ENCODE data around the gene CKAP5. TPM values are rescaled to one million over a fixed set of nuclear protein-coding genes. Genes with fewer than 3 reads are reported as not detected.
"Not testable (repeated sequence)": the region's sequence is repeated elsewhere in the genome, so short reads cannot be mapped to it uniquely, and the experiment has no call there.

CKAP5 gene
- total RNA-seq, 2 donors from 2014 or later = 30.9 to 43.2 TPM

DNA sequence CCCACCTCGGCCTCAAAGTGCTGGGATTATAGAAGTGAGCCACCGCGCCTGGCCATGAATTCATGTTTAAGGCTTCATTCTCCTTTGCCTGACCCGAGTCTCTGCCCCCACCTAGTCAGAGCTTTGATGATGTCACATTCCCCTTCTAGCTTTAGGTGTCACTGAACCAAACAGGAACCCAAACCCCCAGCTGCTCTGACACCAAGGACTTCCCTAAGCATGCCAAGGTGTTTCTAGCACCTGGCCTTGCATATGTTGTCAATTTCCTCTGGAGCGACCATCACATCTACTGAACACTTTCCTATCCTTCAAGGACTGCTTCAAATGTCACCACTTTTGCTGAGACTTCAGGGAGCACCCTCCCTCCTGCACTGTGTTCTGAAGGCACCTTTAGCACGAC, 124.8 kb downstream of the CKAP5 start:
- no peak for DNase-seq (ENCODE audit: low spot score)
- Histone ChIP-seq H3K36me3 (no peaks in the 10 kb centered on the region), H3K4me1 (no peaks in the 10 kb centered on the region), H3K27me3 (no peaks in the 10 kb centered on the region), H3K9me3 (no peaks in the 10 kb centered on the region), H3K27ac (no peak overlapping the region), H3K4me3 (no peak overlapping the region)
- TF ChIP-seq, protein P1, sequence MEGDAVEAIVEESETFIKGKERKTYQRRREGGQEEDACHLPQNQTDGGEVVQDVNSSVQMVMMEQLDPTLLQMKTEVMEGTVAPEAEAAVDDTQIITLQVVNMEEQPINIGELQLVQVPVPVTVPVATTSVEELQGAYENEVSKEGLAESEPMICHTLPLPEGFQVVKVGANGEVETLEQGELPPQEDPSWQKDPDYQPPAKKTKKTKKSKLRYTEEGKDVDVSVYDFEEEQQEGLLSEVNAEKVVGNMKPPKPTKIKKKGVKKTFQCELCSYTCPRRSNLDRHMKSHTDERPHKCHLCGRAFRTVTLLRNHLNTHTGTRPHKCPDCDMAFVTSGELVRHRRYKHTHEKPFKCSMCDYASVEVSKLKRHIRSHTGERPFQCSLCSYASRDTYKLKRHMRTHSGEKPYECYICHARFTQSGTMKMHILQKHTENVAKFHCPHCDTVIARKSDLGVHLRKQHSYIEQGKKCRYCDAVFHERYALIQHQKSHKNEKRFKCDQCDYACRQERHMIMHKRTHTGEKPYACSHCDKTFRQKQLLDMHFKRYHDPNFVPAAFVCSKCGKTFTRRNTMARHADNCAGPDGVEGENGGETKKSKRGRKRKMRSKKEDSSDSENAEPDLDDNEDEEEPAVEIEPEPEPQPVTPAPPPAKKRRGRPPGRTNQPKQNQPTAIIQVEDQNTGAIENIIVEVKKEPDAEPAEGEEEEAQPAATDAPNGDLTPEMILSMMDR (IDR thresholded peaks at IDR 0.05) = no peak

DNA sequence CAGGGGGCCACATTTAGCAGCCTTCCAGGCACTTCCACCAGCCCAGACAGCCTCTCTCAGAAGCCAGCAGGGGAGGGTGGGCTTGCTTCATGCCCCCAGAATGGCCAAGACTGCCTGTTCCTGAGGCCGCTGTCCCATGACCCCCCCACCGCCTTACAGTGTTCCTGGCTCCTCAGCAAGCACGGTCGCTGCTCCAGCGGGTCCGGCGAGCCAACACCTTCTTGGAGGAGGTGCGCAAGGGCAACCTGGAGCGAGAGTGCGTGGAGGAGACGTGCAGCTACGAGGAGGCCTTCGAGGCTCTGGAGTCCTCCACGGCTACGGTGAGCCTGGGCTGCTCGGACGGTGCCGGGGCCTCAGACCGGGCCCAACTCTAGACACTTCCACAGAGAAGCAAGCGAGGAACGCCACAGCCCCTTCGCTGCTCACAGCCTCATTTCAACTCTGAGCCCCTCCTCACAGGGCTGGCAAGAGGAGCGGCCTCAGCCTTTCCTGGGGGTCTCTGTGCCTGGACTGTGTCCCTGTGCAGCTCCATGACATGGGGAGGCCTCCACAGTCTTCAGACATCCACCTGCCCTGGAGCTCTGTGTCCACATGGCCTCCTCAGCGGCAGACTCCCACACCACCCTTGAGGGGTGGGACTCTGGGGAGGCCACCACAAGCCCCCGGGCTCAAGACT, 126.4 kb downstream of the CKAP5 start:
- no peaks in the 10 kb centered on the region for H3K4me1 ChIP-seq
- no peaks in the 10 kb centered on the region for H3K36me3 ChIP-seq
- H3K9me3 ChIP-seq = no peaks in the 10 kb centered on the region
- H3K27me3 ChIP-seq = no peaks in the 10 kb centered on the region
- TF ChIP-seq, protein P1 (IDR thresholded peaks at IDR 0.05) = no peak
- no peak for DNase-seq (ENCODE audit: low spot score)
- H3K4me3 ChIP-seq = no peak overlapping the region
- H3K27ac ChIP-seq = no peak overlapping the region

DNA sequence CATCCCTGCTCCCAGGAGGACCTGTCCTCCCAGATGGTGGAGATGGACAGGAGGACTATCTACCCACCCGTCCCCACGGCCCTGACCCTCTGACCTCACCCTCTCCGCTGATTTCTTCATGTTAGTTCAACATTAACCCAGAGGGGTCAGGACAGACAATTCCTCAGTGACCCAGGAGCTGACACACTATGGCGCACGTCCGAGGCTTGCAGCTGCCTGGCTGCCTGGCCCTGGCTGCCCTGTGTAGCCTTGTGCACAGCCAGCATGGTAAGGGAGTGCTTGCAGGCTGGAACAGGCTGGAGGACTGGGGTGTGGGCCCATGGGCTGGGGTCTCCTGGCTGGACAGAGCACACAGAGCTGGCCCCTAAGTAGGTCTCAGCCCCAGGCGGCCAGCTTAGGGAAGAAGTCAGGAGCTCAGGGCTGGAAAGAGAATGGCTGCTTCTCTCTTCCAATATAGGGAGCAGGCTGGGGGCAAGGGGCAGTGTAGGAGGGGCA, 127.0 kb downstream of the CKAP5 start, which contains the start of gene F2:
TSS of gene F2 (plus strand) at position 166 of the 495 bp plus-strand sequence. CDS start at position 189, 23 bp downstream.
- Histone ChIP-seq H3K36me3 (no peaks in the 10 kb centered on the region), H3K9me3 (no peaks in the 10 kb centered on the region), H3K27me3 (no peaks in the 10 kb centered on the region), H3K27ac (no peak within 1 kb of the TSS), H3K4me3 (no peak within 1 kb of the TSS), H3K4me1 (no peaks in the 10 kb centered on the region)
- no peak for DNase-seq (ENCODE audit: low spot score)
- TF ChIP-seq, protein P1 (IDR thresholded peaks at IDR 0.05) = no peak

DNA sequence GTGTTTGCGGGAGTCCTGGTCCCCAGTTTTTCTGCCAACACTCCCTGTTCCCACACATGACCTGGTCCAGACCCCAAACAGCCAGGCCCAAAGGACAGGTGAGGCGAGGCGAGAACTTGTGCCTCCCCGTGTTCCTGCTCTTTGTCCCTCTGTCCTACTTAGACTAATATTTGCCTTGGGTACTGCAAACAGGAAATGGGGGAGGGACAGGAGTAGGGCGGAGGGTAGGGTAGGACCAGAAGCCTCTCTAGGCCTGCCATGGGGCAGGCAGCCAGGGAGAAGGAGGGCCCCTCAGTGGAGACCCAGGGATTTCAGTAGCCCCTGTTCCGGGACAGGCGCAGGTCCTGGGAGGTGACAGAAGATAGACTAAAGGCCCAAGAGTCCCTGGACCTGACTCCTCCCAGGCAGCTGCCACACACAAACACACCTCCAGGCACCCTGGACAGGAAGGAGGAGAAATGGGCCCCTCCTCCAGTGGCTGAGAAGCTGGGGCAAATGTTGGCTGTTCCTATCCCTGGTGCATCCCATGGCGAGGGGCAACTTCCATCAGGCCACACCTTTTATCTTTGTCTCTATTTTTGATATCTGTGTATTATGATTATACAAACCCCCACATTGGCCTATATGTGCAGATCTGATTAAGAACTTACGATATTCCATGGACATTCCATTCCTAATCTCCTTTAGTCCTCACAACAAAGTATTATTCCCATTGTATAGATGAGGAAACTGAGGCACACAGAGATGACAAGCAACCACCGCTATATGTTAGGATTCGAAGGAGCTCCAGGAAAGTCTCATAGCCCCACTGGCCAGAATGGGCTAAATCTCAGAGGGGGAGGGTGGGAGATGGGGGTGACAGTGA, 127.7 kb downstream of the CKAP5 start:
- Histone ChIP-seq H3K4me1 (no peaks in the 10 kb centered on the region), H3K27me3 (no peaks in the 10 kb centered on the region), H3K9me3 (no peaks in the 10 kb centered on the region), H3K36me3 (no peaks in the 10 kb centered on the region), H3K27ac (no peak overlapping the region), H3K4me3 (no peak overlapping the region)
- TF ChIP-seq, protein P1 (IDR thresholded peaks at IDR 0.05) = no peak
- DNase-seq (ENCODE audit: low spot score) = no peak

DNA sequence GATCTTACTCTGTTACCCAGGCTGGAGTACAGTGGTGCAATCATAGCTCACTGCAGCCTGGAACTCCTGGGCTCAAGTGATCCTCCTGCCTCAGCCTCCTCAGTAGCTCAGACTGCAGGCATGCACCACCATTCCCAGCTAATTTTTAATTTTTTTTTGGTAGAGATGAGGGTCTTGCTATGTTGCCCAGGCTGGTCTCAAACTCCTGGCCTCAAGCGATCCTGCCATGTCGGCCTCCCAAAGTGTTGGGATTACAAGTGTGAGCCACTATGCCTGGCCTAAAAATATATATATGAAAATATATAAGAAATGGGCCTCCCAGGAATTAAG, 128.3 kb downstream of the CKAP5 start:
- not testable (repeated sequence) for H3K36me3 ChIP-seq; H3K27me3 ChIP-seq; H3K4me1 ChIP-seq; H3K27ac ChIP-seq; H3K4me3 ChIP-seq; DNase-seq (ENCODE audit: low spot score); H3K9me3 ChIP-seq

DNA sequence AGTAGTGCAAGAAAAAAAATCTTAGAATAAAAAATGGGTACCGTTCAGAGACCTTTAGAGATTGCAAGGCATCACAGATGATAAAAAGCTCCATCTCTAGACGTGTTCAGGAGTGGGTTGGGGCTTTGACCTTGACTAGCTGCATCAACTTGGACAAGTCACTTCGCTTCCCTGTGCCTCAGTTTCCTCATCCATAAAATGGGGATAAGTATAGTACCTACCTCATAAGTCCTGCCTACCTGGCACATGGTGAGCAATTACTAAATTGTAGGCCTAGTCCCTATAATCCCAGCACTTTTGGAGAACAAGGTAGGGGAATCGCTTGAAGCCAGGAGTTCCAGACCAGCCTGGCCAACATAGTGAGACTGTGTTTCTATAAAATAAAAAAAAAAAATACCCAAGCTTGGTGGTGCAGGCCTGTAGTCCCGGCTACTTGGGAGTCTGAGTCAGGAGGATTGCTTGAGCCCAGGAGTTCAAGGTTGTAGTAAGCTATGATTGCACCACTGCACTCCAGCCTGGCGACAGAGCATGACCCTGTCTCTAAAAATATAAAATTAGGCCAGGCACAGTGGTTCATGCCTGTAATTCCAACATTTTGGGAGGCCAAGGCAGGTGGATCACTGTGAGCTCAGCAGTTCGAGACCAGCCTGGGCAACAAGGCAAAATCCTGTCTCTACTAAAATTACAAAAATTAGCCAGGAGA, 133.1 kb downstream of the CKAP5 start:
- Histone ChIP-seq H3K27ac (peak overlapping the region; percentile 87 to 94), H3K4me3 (no peak overlapping the region), H3K27me3 (no peaks in the 10 kb centered on the region), H3K9me3 (no peaks in the 10 kb centered on the region), H3K4me1 (peaks cover 0 to 12% of the 10 kb centered on the region in 2 donors), H3K36me3 (no peaks in the 10 kb centered on the region)
- no peak for DNase-seq (ENCODE audit: low spot score)
- TF ChIP-seq, protein P1 (IDR thresholded peaks at IDR 0.05) = no peak
